Colonic mucosa (tissue), 2 donors: ENCODE data around the gene CALB2. TPM values are rescaled to one million over a fixed set of nuclear protein-coding genes. Genes with fewer than 3 reads are reported as not detected.

Source experiments
- total RNA-seq, 2 donors: library from RNA; stranded (reverse); fragmentation: NEBNext Ultra II Directional in 1 of 2; extraction: Animal tissue kit (Norgen Biotek cat#: 25700) in 1 of 2; gene quantifications; one replicate each; pipeline ENCODE4 v1.2.1, GENCODE V29; 2021
- donor health status: DM: no; HTN: no; CAD: no.
- donor health status: DM: no; HTN: no; CAD: no.

Gene CALB2
- total RNA-seq, 2 donors from 2014 or later = 0.74 to 2.8 TPM

Other genes starting within 250 kb of the CALB2 start
- under 1 TPM; 0.58 to 0.64 TPM for gene HYDIN, start 128.0 kb upstream of the CALB2 start, total RNA-seq
- gene CMTR2, start 69.3 kb upstream of the CALB2 start, total RNA-seq = 10 to 100 TPM; 16.0 to 17.4 TPM
- not detected for gene TLE7, start 83.3 kb downstream of the CALB2 start, total RNA-seq
- gene ZNF23, start 103.5 kb downstream of the CALB2 start, total RNA-seq = 1 to 10 TPM; 5.8 to 6.4 TPM
- gene ZNF19, start 130.6 kb downstream of the CALB2 start, total RNA-seq = 1 to 10 TPM; 3.5 to 4.1 TPM
- under 1 TPM in 1 of 2 donors, not detected in 1; 0.44 TPM for gene CHST4, start 167.7 kb downstream of the CALB2 start, total RNA-seq
- gene TAT, start 218.4 kb downstream of the CALB2 start, total RNA-seq = 1 to 10 TPM in 1 of 2 donors, under 1 TPM in 1; 0.64 to 2.2 TPM